Trophoblast cell (in vitro differentiated cells and primary cell): Measurements from ENCODE around the gene MAZ.
A peak's percentile ranks its signal among the peaks of the same experiment; 100 is the strongest.
"Not testable (repeated sequence)": the region's sequence is repeated elsewhere in the genome, so short reads cannot be mapped to it uniquely, and the experiment has no call there.

Source experiments
- DNase-seq, 2 donors: peaks; one replicate each; pipeline ENCODE4 v3.0.0-alpha.2; 2016
- H2AFZ ChIP-seq: 2 replicates; pipeline ENCODE4 v1.6.1; 2013; ENCODE audit warnings: low read length, moderate library complexity, mild to moderate bottlenecking; ENCODE audit not compliant: insufficient read depth, poor library complexity
- H2AK5ac ChIP-seq: 2 replicates; pipeline ENCODE4 v1.6.1; 2013; ENCODE audit warnings: mild to moderate bottlenecking, low read length
- H2BK120ac ChIP-seq: 2 replicates; pipeline ENCODE4 v1.6.1; 2013; ENCODE audit warnings: low read length, mild to moderate bottlenecking, moderate library complexity; ENCODE audit not compliant: insufficient read depth, poor library complexity
- H2BK12ac ChIP-seq: 2 replicates; pipeline ENCODE4 v1.6.1; 2013; ENCODE audit warnings: mild to moderate bottlenecking, low read length, moderate library complexity
- H2BK5ac ChIP-seq: 2 replicates; pipeline ENCODE4 v1.6.1; 2013; ENCODE audit warnings: low read length, low read depth, moderate library complexity, mild to moderate bottlenecking; ENCODE audit not compliant: poor library complexity
- H3K14ac ChIP-seq: 2 replicates; pipeline ENCODE4 v1.6.1; 2013; ENCODE audit warnings: mild to moderate bottlenecking, low read length
- H3K18ac ChIP-seq: 2 replicates; pipeline ENCODE4 v1.6.1; 2013; ENCODE audit warnings: mild to moderate bottlenecking, low read length
- H3K23ac ChIP-seq: 2 replicates; pipeline ENCODE4 v1.6.1; 2013; ENCODE audit warnings: low read length
- H3K27ac ChIP-seq: 2 replicates; pipeline ENCODE4 v1.5.1; 2013; ENCODE audit warnings: low read depth, mild to moderate bottlenecking, inconsistent platforms, low read length, moderate library complexity
- H3K27me3 ChIP-seq: 2 replicates; pipeline ENCODE4 v1.6.1; 2013; ENCODE audit warnings: inconsistent platforms, mild to moderate bottlenecking, low read length, moderate library complexity; ENCODE audit not compliant: insufficient read depth
- H3K36me3 ChIP-seq, 2 experiments: 1 replicate in 1 of 2; 2 replicates in 1 of 2; pipeline ENCODE4 v1.6.1; 2013; ENCODE audit warnings: low read length in 2 of 2, mild to moderate bottlenecking in 2 of 2, moderate library complexity in 1 of 2; ENCODE audit not compliant: insufficient read depth in 2 of 2, control insufficient read depth in 1 of 2
- H3K4ac ChIP-seq: 2 replicates; pipeline ENCODE4 v1.6.1; 2013; ENCODE audit warnings: low read depth, mild to moderate bottlenecking, low read length, moderate library complexity
- H3K4me1 ChIP-seq, 2 experiments: 1 replicate in 1 of 2; 2 replicates in 1 of 2; pipeline ENCODE4 v1.6.1; 2013; ENCODE audit warnings: low read length in 2 of 2, mild to moderate bottlenecking in 2 of 2, moderate library complexity in 1 of 2; ENCODE audit not compliant: insufficient read depth in 2 of 2, control insufficient read depth in 1 of 2
- H3K4me2 ChIP-seq: 2 replicates; pipeline ENCODE4 v1.6.1; 2013; ENCODE audit warnings: inconsistent platforms, mild to moderate bottlenecking, low read length, moderate library complexity
- H3K4me3 ChIP-seq: 2 replicates; pipeline ENCODE4 v1.5.1; 2013; ENCODE audit warnings: mild to moderate bottlenecking, low read depth, low read length, inconsistent platforms
- H3K79me1 ChIP-seq: one replicate; pipeline ENCODE4 v1.6.1; 2013; ENCODE audit warnings: low read length
- H3K79me2 ChIP-seq: 2 replicates; pipeline ENCODE4 v1.6.1; 2013; ENCODE audit warnings: low read length, mild to moderate bottlenecking; ENCODE audit not compliant: control insufficient read depth, insufficient read depth, poor library complexity
- H3K9ac ChIP-seq: 2 replicates; pipeline ENCODE4 v1.6.1; 2013; ENCODE audit warnings: mild to moderate bottlenecking, low read length
- H3K9me3 ChIP-seq: 2 replicates; pipeline ENCODE4 v1.6.1; 2013; ENCODE audit warnings: low read depth, mild to moderate bottlenecking, control low read depth, inconsistent platforms, low read length; ENCODE audit not compliant: insufficient read depth
- H4K12ac ChIP-seq: 2 replicates; pipeline ENCODE4 v1.6.1; 2013; ENCODE audit warnings: low read depth, mild to moderate bottlenecking, low read length, moderate library complexity
- H4K8ac ChIP-seq: 2 replicates; pipeline ENCODE4 v1.6.1; 2013; ENCODE audit warnings: low read depth, mild to moderate bottlenecking, low read length, moderate library complexity
- H4K91ac ChIP-seq: one replicate; pipeline ENCODE4 v1.6.1; 2013; ENCODE audit warnings: low read depth, mild to moderate bottlenecking, low read length, moderate library complexity
- WGBS: extraction: QIAGEN DNeasy Blood & Tissue Kit; methylation state at CpG from one replicate; pipeline ENCODE4 v1.1.7; 2013; ENCODE audit warnings: missing lambda C conversion rate; ENCODE audit not compliant: insufficient read length, insufficient coverage; ENCODE audit errors: extremely low coverage; 5-methylcytosine and 5-hydroxymethylcytosine counted together

MAZ gene

DNA sequence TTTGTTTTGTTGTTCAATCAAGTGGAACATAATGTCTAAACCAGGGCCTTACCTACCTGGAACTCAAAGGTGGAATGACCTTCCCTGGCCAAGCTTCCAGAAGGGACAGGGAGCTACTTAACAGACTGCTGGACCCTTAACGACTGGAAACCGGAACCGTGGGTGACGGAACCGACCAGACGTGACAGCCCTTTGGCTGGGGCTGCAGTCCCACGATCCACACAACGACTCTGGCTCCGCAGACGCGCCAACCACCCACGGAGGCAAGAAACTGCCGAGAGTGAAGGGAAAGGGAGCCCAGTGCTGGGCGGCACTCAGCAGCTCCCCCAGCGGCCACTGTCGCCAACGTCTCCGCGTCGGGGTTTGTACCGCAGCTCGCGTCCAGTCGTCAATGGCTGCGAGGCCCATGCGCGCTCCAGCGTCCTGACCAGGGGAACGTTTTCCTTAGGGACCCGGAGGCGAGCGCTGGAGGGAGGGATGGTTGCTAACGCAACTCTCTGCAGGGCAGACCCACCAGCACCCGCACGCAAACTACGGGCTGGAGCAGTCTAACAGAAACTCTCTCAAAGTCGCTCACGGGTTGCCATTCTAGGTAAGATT, 21.3 kb upstream of the MAZ start:
- peak overlapping the region; percentile 39 for H3K4ac ChIP-seq
- peak overlapping the region; percentile 43 for H2AK5ac ChIP-seq
- H4K12ac ChIP-seq, result peak overlapping the region; percentile 16
- H3K27ac ChIP-seq, result peak overlapping the region; percentile 7
- peaks cover 22 to 24% of the 10 kb centered on the region in 2 experiments for H3K4me1 ChIP-seq
- H4K8ac ChIP-seq, result peak overlapping the region; percentile 90
- H3K27me3 ChIP-seq, result no peaks in the 10 kb centered on the region
- H3K36me3 ChIP-seq, result no peaks in the 10 kb centered on the region
- no peak for DNase-seq
- peaks cover 2% of the 10 kb centered on the region for H3K79me2 ChIP-seq
- H2BK12ac ChIP-seq, result peak overlapping the region; percentile 99
- H4K91ac ChIP-seq, result peak overlapping the region; percentile 87
- H3K4me2 ChIP-seq, result peak overlapping the region; percentile 34
- H2BK120ac ChIP-seq, result peak overlapping the region; percentile 73
- H3K23ac ChIP-seq, result no peak overlapping the region
- H3K9ac ChIP-seq, result no peak overlapping the region
- peak overlapping the region; percentile 89 for H2AFZ ChIP-seq
- peak overlapping the region; percentile 83 for H3K14ac ChIP-seq
- no peak overlapping the region for H3K4me3 ChIP-seq
- H3K9me3 ChIP-seq, result peaks cover 5% of the 10 kb centered on the region
- WGBS, result no CpG with 5 or more reads among the region's 38 CpGs
- H3K18ac ChIP-seq, result peak overlapping the region; percentile 94
- peaks cover 28% of the 10 kb centered on the region for H3K79me1 ChIP-seq
- peak overlapping the region; percentile 71 for H2BK5ac ChIP-seq

DNA sequence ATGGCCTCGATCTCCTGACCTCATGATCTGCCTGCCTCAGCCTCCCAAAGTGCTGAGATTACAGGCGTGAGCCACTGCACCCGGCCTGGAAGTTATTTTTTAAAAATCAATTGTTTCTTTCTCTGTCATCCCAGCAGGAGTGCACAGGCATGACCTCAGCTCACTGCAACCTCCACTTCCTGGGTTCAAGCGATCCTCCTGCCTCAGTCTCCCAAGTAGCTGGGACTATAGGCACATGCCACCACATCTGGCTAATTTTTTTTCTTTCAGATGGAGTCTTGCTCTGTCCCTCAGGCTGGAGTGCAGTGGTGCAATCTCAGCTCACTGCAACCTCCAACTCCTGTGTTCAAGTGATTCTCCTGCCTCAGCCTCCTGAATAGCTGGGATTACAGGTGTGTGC, 19.2 kb upstream of the MAZ start:
- not testable (repeated sequence) for H3K9ac ChIP-seq, H2BK5ac ChIP-seq, H3K27me3 ChIP-seq, H3K14ac ChIP-seq, H3K36me3 ChIP-seq, H4K91ac ChIP-seq, H3K4ac ChIP-seq, H3K18ac ChIP-seq, H4K12ac ChIP-seq, H2AK5ac ChIP-seq, H2AFZ ChIP-seq, H3K4me3 ChIP-seq, H4K8ac ChIP-seq, H3K9me3 ChIP-seq, H3K23ac ChIP-seq, H3K27ac ChIP-seq, H2BK120ac ChIP-seq, H2BK12ac ChIP-seq, DNase-seq, H3K4me2 ChIP-seq
- peaks cover 27% of the 10 kb centered on the region for H3K79me1 ChIP-seq
- peaks cover 16% of the 10 kb centered on the region for H3K79me2 ChIP-seq
- no CpG with 5 or more reads among the region's 4 CpGs for WGBS
- peaks cover 17 to 25% of the 10 kb centered on the region in 2 experiments for H3K4me1 ChIP-seq

DNA sequence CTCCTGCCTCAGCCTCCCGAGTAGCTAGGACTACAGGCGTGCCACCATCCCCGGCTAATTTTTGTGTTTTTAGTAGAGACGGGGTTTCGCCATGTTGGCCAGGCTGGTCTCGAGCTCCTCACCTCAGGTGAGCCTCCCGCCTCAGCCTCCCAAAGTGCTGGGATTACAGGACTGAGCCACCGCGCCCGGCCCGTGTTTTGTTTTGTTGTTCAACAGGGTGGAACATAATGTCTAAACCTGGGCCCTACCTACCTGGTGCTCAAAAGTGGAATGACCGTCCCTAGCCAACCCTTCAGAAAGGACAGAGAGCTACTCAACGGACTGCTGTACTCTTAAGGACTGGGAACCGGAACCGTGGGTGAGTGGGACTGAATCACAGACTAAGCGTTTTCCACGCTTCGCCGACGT, 16.6 kb upstream of the MAZ start:
- peak overlapping the region; percentile 75 for H2BK5ac ChIP-seq
- WGBS, result no CpG with 5 or more reads among the region's 20 CpGs

DNA sequence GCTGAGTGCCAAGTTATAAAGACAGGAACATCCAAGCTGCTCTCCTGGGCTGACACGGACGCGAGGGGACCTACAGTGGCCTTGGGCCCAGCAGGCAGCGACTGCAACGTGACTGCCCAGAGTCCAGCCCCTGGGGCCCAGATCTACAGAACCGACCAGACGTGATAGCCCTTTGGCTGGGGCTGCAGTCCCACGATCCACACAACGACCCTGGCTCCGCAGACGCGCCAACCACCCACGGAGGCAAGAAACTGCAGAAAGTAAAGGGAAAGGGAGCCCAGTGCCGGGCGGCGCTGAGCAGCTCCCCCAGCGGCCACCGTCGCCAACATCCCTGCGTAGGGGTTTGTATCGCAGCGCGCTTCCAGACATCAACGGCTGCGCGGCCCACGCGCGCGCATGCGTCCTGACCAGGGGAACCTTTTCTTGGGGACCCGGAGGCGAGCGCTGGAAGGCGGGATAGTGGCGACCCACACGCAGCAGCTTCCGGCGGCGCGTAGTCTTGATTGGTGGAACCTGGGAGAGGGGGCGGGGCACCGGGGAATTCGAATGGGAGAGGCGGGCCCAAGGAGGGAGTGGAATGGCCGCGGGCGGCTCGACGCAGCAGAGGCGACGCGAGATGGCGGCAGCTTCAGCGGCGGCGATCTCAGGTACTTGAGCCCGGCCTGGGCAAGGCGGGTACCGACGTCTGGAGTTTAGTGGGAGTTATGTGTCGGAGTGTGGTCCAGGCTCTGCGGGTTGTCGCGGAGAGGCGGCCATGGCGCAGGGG, 16.0 kb upstream of the MAZ start, which contains the start of gene KIF22:
KIF22 (plus strand) TSS at position 569 of the 766 bp plus-strand sequence; CDS start at position 578, 9 bp downstream.
- peak within 1 kb of the TSS; percentile 92 for H4K91ac ChIP-seq
- peak within 1 kb of the TSS; percentile 73 for H3K27ac ChIP-seq
- H3K14ac ChIP-seq, result peak within 1 kb of the TSS; percentile 96
- H3K4ac ChIP-seq, result peak within 1 kb of the TSS; percentile 81
- H2AK5ac ChIP-seq, result peak within 1 kb of the TSS; percentile 26
- H3K4me1 ChIP-seq, result peaks cover 11 to 19% of the 10 kb centered on the region in 2 experiments
- no CpG with 5 or more reads among the region's 67 CpGs for WGBS
- peak within 1 kb of the TSS; percentile 99 for H3K4me3 ChIP-seq
- peaks cover 26% of the 10 kb centered on the region for H3K79me2 ChIP-seq
- peak within 1 kb of the TSS; percentile 89 for H4K12ac ChIP-seq
- H3K27me3 ChIP-seq, result no peaks in the 10 kb centered on the region
- peak within 1 kb of the TSS; percentile 73 for H2BK120ac ChIP-seq
- DNase-seq, result peak; percentile 99 to 100
- H2BK12ac ChIP-seq, result peak within 1 kb of the TSS; percentile 29
- peak within 1 kb of the TSS; percentile 81 for H3K4me2 ChIP-seq
- peak within 1 kb of the TSS; percentile 93 for H2AFZ ChIP-seq
- peak within 1 kb of the TSS; percentile 92 for H3K9ac ChIP-seq
- no peak within 1 kb of the TSS for H3K23ac ChIP-seq
- H4K8ac ChIP-seq, result peak within 1 kb of the TSS; percentile 99
- H3K79me1 ChIP-seq, result peaks cover 11% of the 10 kb centered on the region
- H3K9me3 ChIP-seq, result no peaks in the 10 kb centered on the region
- H3K36me3 ChIP-seq, result peaks cover 0 to 6% of the 10 kb centered on the region in 2 experiments
- peak within 1 kb of the TSS; percentile 87 for H3K18ac ChIP-seq
- H2BK5ac ChIP-seq, result peak within 1 kb of the TSS; percentile 75

More for the DNA sequence above, 16.6 kb upstream of the MAZ start:
- H3K4me1 ChIP-seq, result peaks cover 15 to 23% of the 10 kb centered on the region in 2 experiments
- H3K23ac ChIP-seq, result no peak overlapping the region
- H3K4ac ChIP-seq, result peak overlapping the region; percentile 73
- peak overlapping the region; percentile 85 for H3K18ac ChIP-seq
- H2BK120ac ChIP-seq, result peak overlapping the region; percentile 73
- DNase-seq, result peak in 1 of 2 donors; percentile 8
- H3K9me3 ChIP-seq, result no peaks in the 10 kb centered on the region
- peak overlapping the region; percentile 92 for H4K91ac ChIP-seq
- peak overlapping the region; percentile 26 for H2AK5ac ChIP-seq
- peak overlapping the region; percentile 93 for H2AFZ ChIP-seq
- H4K8ac ChIP-seq, result peak overlapping the region; percentile 99
- peaks cover 16% of the 10 kb centered on the region for H3K79me1 ChIP-seq
- peak overlapping the region; percentile 89 for H4K12ac ChIP-seq
- H3K9ac ChIP-seq, result peak overlapping the region; percentile 74
- H3K79me2 ChIP-seq, result peaks cover 26% of the 10 kb centered on the region
- peak overlapping the region; percentile 29 for H2BK12ac ChIP-seq
- peak overlapping the region; percentile 81 for H3K4me2 ChIP-seq
- H3K27me3 ChIP-seq, result no peaks in the 10 kb centered on the region
- H3K36me3 ChIP-seq, result peaks cover 0 to 3% of the 10 kb centered on the region in 2 experiments
- H3K4me3 ChIP-seq, result no peak overlapping the region
- H3K14ac ChIP-seq, result peak overlapping the region; percentile 96
- H3K27ac ChIP-seq, result peak overlapping the region; percentile 73
